ENCODE data around the gene TTC9. TPM values are rescaled to one million over a fixed set of nuclear protein-coding genes. Genes with fewer than 3 reads are reported as not detected.

TTC9 gene
- total and polyA plus RNA-seq, 3 donors from 2014 or later, result 1.5 to 2.4 (median 2.4) TPM

GRCh38 chr14:70662080-70662479 lies 20.4 kb downstream of the TTC9 start:
- no peaks in the 10 kb centered on the region for H3K27me3 ChIP-seq

GRCh38 chr14:70662816-70663215 lies 21.1 kb downstream of the TTC9 start:
- Histone ChIP-seq H3K9me3 (no peaks in the 10 kb centered on the region), H3K27me3 (no peaks in the 10 kb centered on the region), H3K4me1 (no peaks in the 10 kb centered on the region), H3K27ac (no peak overlapping the region), H3K4me3 (no peak overlapping the region), H3K36me3 (ENCODE audit: low read depth, missing control alignments) (no peaks in the 10 kb centered on the region)
- intact Hi-C loops (cut with DNase I; ENCODE audit: low total_unique reads), result no loop called here
- 86 to 94% methylated on average over 4 of the region's 4 CpGs for WGBS, 2 donors
- no peak for TF ChIP-seq CTCF (IDR thresholded peaks at IDR 0.05)
- no peak for TF ChIP-seq POLR2A (IDR thresholded peaks at IDR 0.05)
- no peak for DNase-seq

More at GRCh38 chr14:70662080-70662479, 20.4 kb downstream of the TTC9 start:
- intact Hi-C loops (cut with DNase I; ENCODE audit: low total_unique reads), result no loop called here
- Histone ChIP-seq H3K4me3 (no peak overlapping the region), H3K4me1 (no peaks in the 10 kb centered on the region), H3K9me3 (no peaks in the 10 kb centered on the region), H3K27ac (no peak overlapping the region), H3K36me3 (ENCODE audit: low read depth, missing control alignments) (no peaks in the 10 kb centered on the region)
- DNase-seq, result no peak
- TF ChIP-seq POLR2A (IDR thresholded peaks at IDR 0.05) (no peak), CTCF (IDR thresholded peaks at IDR 0.05) (no peak)

DNA sequence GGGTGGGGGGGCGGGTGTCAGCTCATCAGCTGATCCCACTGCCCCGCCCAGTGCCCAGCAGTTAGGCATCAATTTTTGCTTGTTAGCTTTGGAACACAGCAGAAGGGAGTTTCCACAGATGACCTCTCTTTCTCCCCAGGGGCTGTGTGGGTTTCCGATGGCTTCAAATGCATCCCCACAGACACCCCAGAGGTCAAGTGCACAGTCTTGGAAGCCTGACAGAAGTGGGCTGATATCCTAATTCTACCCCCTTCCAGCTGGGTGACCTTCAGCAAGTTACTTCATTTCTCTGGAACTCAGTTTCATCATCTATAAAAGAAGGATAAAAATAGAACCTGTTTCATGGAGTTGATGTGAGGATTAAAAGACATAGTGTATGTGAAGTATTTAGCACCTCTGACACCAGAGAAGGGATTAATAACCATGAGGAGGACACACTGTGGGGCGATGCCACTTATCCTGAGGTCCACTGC lies 22.0 kb downstream of the TTC9 start:
- TF ChIP-seq CTCF (IDR thresholded peaks at IDR 0.05) (no peak), POLR2A (IDR thresholded peaks at IDR 0.05) (no peak)
- 63 to 71% methylated on average over 4 of the region's 4 CpGs for WGBS, 2 donors
- intact Hi-C loops (cut with DNase I; ENCODE audit: low total_unique reads), result no loop called here

DNA sequence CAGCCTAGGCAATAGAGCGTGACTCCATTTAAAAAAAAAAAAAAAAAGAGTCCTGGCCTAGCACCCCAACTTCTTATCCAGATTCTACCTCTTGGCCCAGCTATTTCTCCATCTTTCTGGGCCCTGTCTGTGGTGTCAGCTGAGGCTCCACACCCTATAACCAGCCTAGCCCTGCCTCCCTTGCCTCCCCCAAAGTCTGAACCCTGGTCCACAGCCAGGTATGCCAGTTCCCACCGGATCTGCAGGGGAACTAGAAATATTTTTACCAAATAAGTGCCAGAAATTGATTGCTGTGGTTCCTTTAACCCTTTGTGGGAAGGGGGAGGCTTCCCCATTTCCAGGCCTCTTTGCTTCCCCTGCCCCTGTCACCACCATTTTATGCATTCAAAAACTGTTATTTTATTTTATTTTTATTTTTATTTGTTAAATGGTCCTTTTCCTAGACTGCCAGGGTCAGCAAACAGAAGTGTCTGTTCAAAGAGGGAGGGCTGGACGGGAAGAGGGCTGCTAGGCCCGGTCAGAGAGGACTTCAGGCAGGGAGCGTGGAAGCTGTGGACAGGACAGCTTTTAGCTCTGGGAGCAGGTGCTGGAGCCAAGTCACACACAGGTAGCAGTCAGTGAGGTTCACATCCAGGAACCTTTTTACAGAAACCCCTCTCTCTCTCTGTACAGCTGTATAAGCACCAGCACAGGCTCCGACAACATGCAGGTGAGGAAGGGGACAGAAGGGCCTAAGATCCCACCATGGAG lies 23.2 kb downstream of the TTC9 start:
- Histone ChIP-seq H3K27me3 (no peaks in the 10 kb centered on the region), H3K36me3 (ENCODE audit: low read depth, missing control alignments) (no peaks in the 10 kb centered on the region), H3K4me1 (no peaks in the 10 kb centered on the region), H3K9me3 (no peaks in the 10 kb centered on the region), H3K4me3 (no peak overlapping the region), H3K27ac (no peak overlapping the region)
- intact Hi-C loops (cut with DNase I; ENCODE audit: low total_unique reads), result no loop called here
- WGBS, 2 donors, result 78 to 81% methylated on average over 5 to 6 of the region's 6 CpGs
- TF ChIP-seq CTCF (IDR thresholded peaks at IDR 0.05) (no peak), POLR2A (IDR thresholded peaks at IDR 0.05) (no peak)
- no peak for DNase-seq

More for the DNA sequence above, 22.0 kb downstream of the TTC9 start:
- Histone ChIP-seq H3K36me3 (ENCODE audit: low read depth, missing control alignments) (no peaks in the 10 kb centered on the region), H3K27ac (no peak overlapping the region), H3K9me3 (no peaks in the 10 kb centered on the region), H3K4me3 (no peak overlapping the region), H3K27me3 (no peaks in the 10 kb centered on the region), H3K4me1 (no peaks in the 10 kb centered on the region)
- no peak for DNase-seq

Measured in testis (tissue), 3 donors.